HepG2 (cell line): ENCODE results near the gene OGFR. TPM values are rescaled to one million over a fixed set of nuclear protein-coding genes. Genes with fewer than 3 reads are reported as not detected.

ENCODE experiments used
- CBFB ChIP-seq: sonication (generic); formaldehyde crosslinking; IDR thresholded peaks from 2 replicates; pipeline ENCODE4 v1.4.0; 2020; ENCODE audit warnings: missing genetic modification reagents
- KDM3A ChIP-seq: IDR thresholded peaks from 2 replicates; pipeline ENCODE4 v1.6.1; 2018; ENCODE audit warnings: low read depth, missing compliant biosample characterization
- KDM5A ChIP-seq: fragments of 200-600 bp; sonication (generic); IDR thresholded peaks from 2 replicates; pipeline ENCODE4 v1.7.0; 2018; ENCODE audit warnings: antibody characterized with exemption, mild to moderate bottlenecking, low read length, borderline replicate concordance
- MAFF ChIP-seq: IDR thresholded peaks from 2 replicates; pipeline ENCODE4 v1.6.1; 2011; ENCODE audit warnings: low read depth, low read length, improper control_type of control experiment
- NCOA2 ChIP-seq: sonication (generic); formaldehyde crosslinking; IDR thresholded peaks from 2 replicates; pipeline ENCODE4 v1.8.0; 2022; ENCODE audit warnings: inconsistent platforms
- NONO ChIP-seq, 2 experiments: fragments of 450-650 bp in 1 of 2; sonication (generic) in 1 of 2; formaldehyde crosslinking in 1 of 2; IDR thresholded peaks in 1 of 2; conservative IDR thresholded peaks in 1 of 2; 2 replicates each; pipeline versions ENCODE4 v1.6.1 to v1.8.0; 2017 to 2022; ENCODE audit warnings: mild to moderate bottlenecking in 1 of 2, missing genetic modification reagents in 1 of 2, moderate library complexity in 1 of 2
- NRL ChIP-seq: sonication (generic); formaldehyde crosslinking; IDR thresholded peaks from 2 replicates; pipeline ENCODE4 v1.5.0; 2020; ENCODE audit warnings: missing genetic modification reagents, mild to moderate bottlenecking, moderate library complexity, borderline replicate concordance
- PAF1 ChIP-seq: IDR thresholded peaks from 2 replicates; pipeline ENCODE4 v1.6.1; 2016; ENCODE audit warnings: missing genetic modification reagents, missing compliant biosample characterization
- PCBP2 ChIP-seq: fragments of 200-400 bp; formaldehyde crosslinking; optimal IDR thresholded peaks from 2 replicates; pipeline ENCODE3; 2018; ENCODE audit warnings: low read length, low read depth; ENCODE audit not compliant: poor library complexity, severe bottlenecking
- PITX1 ChIP-seq: sonication (generic); formaldehyde crosslinking; IDR thresholded peaks from 2 replicates; pipeline ENCODE4 v1.5.1; 2020; ENCODE audit warnings: mild to moderate bottlenecking, missing genetic modification reagents
- PRDM10 ChIP-seq: sonication (generic); formaldehyde crosslinking; IDR thresholded peaks from 2 replicates; pipeline ENCODE4 v1.4.0; 2020; ENCODE audit warnings: low read depth, missing genetic modification reagents
- RBFOX2 ChIP-seq: fragments of 200-400 bp; formaldehyde crosslinking; IDR thresholded peaks from 2 replicates; pipeline ENCODE4 v1.6.1; 2017; ENCODE audit warnings: low read depth, mild to moderate bottlenecking, low read length
- SNRNP70 ChIP-seq: fragments of 200-400 bp; formaldehyde crosslinking; IDR thresholded peaks from 2 replicates; pipeline ENCODE4 v1.6.1; 2017; ENCODE audit warnings: mild to moderate bottlenecking, low read depth, low read length, moderate library complexity
- STAT5B ChIP-seq: sonication (generic); formaldehyde crosslinking; IDR thresholded peaks from 2 replicates; pipeline ENCODE4 v1.4.0; 2020; ENCODE audit warnings: missing genetic modification reagents
- TBL1XR1 ChIP-seq: fragments of 150-350 bp; IDR thresholded peaks from 2 replicates; pipeline ENCODE4 v1.6.1; 2014; ENCODE audit warnings: borderline replicate concordance, low read length; ENCODE audit not compliant: partially characterized antibody
- ZBTB37 ChIP-seq: sonication (generic); formaldehyde crosslinking; IDR thresholded peaks from 2 replicates; pipeline ENCODE4 v1.4.0; 2020; ENCODE audit warnings: mild to moderate bottlenecking, missing genetic modification reagents
- ZFP62 ChIP-seq: sonication (generic); formaldehyde crosslinking; IDR thresholded peaks from 2 replicates; pipeline ENCODE4 v1.4.0; 2020; ENCODE audit warnings: missing genetic modification reagents
- ZNF609 ChIP-seq: sonication (generic); formaldehyde crosslinking; IDR thresholded peaks from 2 replicates; pipeline ENCODE4 v1.4.0; 2020; ENCODE audit warnings: mild to moderate bottlenecking, missing genetic modification reagents, borderline replicate concordance
- ZNF619 ChIP-seq: sonication (generic); formaldehyde crosslinking; IDR thresholded peaks from 2 replicates; pipeline ENCODE4 v1.4.0; 2020; ENCODE audit warnings: mild to moderate bottlenecking, missing genetic modification reagents
- polyA plus RNA-seq, 8 experiments: library from polyadenylated mRNA; depleted of rRNA in 3 of 8; stranded (reverse) in 7 of 8; unstranded in 1 of 8; fragments of >200 nt; fragmentation: Illumina TruSeq in 4 of 8; extraction: Trizol in 4 of 8; gene quantifications; 2 replicates each; pipeline versions ENCODE4 v1.2.1 to v1.2.3, GENCODE V29; 2011 to 2016; ENCODE audit warnings: low read depth in 4 of 8, missing spikeins in 1 of 8, mixed read lengths in 1 of 8; ENCODE audit not compliant: insufficient read depth in 1 of 8
- total RNA-seq, 5 experiments: library from RNA; depleted of rRNA; stranded (reverse); fragments of >200 nt; fragmentation: Illumina TruSeq; extraction: Trizol; gene quantifications; 2 replicates each; pipeline ENCODE4 v1.2.3, GENCODE V29; 2016; ENCODE audit warnings: low read depth in 1 of 5

The OGFR gene
- total and polyA plus RNA-seq, 2 of the 13 experiments (the other 11 are each of a cell fraction or from before 2014, with no cell fraction given), result 47.7 to 81.8 TPM

- TF ChIP-seq ZNF609 (CRISPR knock-in tag) (peak; percentile 56; the same call in 1 of the 2 replicates), PRDM10 (CRISPR knock-in tag) (no peak; the same call in 1 of the 2 replicates), SNRNP70 (no peak), PAF1 (no peak), STAT5B (CRISPR knock-in tag) (no peak), NRL (CRISPR knock-in tag) (no peak; the same call in 1 of the 2 replicates), TBL1XR1 (no peak), ZBTB37 (CRISPR knock-in tag) (no peak), NONO (IDR thresholded peaks at IDR 0.05) (no peak), NONO (CRISPR knock-in tag; conservative IDR thresholded peaks at IDR 0.05) (no peak), NCOA2 (peak; percentile 54; the same call in 1 of the 2 replicates), RBFOX2 (no peak), CBFB (CRISPR knock-in tag) (0 out of 2 replicates have a peak, but pooled peaks have one; percentile 33), KDM3A (CRISPR knock-in tag) (no peak), PITX1 (CRISPR knock-in tag) (no peak), MAFF (no peak), PCBP2 (peak; percentile 18), KDM5A (no peak), ZNF619 (CRISPR knock-in tag) (no peak), ZFP62 (CRISPR knock-in tag) (no peak)
Measured at GRCh38 chr20:62815066-62815991, 10.7 kb downstream of the OGFR start (continued).
